HG03108 (cell line): ENCODE results near the gene PRKCH.

Source experiments
- ATAC-seq: cut with Tn5 transposase; IDR thresholded peaks from one replicate; pipeline ENCODE4 v1.9.1; 2021; ENCODE audit warnings: moderate library complexity; ENCODE audit not compliant: unreplicated experiment

The PRKCH gene

DNA sequence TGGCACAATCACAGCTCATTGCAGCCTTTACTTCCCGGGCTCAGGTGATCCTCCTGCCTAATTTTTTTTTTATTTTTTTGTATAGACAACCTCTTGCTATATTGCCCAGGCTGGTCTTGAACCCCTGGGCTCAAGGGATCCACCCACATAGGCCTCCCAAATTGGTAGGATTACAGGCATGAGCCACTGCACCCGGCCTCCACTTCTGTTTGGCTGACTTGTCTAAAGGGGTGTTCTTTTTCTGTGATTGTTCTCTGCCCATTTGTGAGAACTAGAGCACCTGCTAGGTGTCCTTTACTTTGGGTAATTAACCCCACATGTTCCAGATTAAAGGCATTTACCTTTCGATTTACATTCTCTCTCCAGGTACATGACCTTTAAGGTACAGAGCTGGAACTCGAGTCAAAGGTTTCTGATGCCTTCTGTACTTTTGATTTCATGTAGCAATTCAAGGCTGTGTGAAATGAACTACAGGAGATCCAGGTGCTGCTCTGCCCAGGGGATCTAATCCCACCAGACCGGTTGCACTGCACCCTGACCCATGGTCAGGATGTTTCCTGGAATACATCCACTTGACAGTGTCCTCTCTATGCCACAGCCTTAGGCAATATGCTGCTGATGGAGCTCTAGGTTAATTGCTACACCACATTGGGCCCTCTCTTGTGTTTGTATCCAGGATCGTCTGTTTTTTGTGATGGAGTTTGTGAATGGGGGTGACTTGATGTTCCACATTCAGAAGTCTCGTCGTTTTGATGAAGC, 163.6 kb downstream of the PRKCH start:
- ATAC-seq = no peak

DNA sequence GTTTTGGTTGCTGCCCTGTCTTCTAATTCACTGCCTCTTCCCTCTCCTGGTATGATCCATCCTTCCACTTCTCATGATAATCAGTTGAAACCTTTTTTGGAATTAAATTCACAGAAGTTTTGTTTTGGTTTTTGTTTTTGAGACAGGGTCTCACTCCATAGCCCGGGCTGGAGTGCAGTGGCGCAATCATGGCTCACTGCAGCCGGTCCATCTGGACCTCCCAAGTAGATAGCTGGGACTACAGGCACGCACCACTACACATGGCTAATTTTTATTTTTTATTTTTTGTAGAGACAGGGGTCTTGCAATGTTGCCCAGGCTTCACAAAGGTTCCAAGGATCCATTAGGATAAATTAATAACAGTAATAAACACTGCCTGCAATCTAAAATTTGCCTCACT, 164.3 kb downstream of the PRKCH start:
- ATAC-seq = no peak

DNA sequence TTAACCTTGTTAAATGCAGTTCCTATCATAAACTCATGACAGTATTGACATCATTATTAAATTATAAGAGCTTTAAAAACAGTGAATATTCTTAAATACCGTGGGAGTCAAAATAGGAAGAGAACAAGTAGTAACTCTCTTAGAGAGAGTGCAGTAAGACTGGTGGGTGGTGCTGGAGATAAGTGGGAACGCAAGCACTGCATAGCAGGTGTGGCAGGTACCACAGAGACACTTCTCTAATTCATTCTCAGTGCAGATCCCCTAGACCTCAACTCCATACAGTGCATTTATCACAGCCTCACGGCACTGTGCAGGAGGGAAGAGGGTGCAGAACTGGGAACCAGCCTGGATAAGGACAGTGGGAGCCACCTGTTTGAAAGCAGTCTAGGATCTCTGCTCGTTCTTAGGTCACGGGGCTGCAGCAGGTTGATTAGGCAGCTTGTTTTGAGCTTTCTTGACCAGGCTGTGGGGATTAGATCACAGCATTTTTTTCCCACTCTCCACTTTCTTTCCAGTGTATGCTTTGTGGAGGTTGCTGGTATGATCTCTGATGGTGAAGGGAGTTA, 165.6 kb downstream of the PRKCH start:
- no peak for ATAC-seq

DNA sequence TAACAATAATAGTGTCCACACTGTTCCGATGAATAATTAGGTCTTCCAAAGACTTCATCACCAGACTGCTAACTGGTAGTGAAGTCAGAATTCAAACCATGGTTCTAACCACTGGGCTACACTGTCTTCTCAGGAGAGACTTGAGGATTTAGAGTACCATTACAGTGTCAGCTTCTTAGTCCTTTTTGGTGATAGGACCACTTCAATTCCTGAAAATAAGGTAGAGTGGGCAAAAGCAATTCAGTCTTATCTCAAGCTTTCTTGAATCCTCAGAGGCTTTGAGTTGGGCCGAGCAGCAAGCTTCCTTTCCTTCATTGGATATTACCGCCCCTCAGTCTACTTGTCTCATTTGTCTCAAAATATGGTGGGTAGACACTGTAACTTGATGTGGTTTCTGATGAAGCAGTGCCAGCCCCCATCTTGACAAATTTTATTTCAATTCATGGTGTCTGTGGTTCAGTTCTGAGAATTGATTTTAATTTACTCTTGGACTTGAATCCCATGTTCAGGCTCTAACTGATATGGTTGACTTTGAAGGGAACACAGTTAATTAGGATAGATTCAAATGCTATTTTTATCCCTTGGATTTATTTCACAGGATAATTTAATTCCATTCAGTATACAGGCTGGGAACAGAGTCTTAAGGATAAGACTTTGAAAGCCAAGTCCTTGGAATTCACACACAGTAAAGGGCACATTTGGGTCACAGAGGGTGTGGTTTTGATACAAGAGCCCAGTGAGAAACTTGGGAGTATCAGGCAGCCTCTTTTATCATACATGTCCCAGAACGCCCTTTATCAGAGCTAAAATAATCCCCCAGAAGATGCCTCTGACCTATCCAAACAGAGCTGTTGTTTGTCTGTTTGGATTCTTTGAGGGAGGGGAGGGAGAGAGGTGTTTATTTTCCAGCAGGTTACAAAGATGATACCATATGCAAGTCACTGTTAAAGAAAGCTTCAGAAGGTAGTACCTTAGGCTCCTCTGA, 167.3 kb downstream of the PRKCH start:
- ATAC-seq = no peak

DNA sequence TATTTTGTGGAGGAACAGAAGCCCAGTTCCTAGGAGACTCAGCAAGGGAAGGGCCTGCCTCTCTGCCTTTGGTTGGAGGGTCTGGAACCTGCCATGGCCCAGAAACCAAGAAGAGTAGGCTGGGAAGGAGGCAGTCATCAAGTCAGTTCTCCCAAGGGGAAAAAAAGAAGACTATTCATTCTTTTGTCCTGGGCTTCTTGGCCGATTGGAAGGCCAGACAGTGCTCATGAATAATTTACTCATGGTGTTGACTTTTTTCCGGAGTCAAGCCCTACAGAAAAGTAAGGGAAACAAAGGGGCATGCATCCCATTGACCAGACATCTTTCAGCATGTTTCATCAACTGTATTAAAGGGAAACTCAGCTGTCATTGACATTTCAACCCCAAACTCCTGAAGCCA, 168.1 kb downstream of the PRKCH start:
- no peak for ATAC-seq

DNA sequence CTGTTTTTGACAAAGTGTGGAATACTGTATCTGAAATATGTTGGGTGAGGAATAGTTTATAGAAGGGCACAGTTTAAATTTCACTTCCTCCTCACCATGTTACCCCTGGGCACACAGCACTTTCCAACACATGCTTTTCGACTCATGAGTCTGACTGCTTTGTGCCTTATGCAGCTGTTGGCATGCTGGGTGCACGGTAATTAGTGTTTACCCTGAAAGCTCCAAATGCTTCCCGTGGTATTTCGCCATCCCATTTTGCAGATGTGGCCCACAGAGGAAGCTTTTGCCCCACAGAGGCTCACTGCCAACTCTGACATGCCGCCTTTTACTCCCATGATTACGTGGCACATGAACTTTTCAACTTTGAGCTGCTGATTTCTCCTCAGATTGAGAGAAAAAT, 168.6 kb downstream of the PRKCH start:
- ATAC-seq = no peak

DNA sequence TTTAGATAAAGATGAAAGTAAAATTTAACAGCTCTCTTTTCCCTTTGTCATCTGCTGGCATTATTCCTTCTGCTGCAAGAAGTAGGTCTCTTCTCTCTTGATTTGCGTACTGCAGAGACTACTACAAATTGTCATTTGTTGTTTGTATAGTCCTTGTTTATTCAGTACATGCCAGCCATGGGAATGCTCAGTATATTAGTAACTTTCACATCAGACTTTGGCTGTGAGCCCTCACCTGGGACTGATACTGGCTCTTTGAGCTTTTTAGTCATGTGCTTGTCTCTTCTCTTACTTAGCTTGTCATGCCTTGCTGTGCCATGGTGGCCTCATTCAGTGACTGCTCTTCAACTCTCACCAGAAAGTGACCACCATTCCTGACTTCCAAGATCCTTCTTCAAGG, 169.8 kb downstream of the PRKCH start:
- ATAC-seq = no peak

DNA sequence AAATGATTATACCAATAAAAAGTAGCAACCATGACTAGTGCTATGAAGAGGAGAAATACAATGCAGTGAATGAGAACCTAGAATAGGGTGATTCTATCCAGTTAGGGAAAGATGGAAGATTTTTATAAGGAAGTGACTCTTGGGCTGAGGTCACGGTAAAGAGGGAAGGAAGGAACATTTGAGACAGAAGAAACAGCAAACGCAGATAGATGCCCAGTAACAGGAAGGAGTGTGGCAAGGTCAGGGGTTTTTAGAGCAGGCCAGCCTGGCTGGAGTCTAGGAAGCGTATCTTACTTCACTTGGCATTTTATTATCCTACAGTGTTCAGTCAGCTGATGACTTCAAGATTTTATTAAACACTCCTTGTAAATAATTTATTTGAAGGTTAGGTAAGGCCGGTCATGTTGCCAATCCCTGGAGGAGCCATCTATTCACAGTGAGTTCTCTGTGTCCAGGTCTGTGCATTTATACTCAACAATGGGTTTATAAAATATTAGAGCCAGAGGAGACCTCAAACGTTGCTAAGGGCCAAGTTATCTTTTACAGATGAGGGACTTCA, 170.6 kb downstream of the PRKCH start:
- ATAC-seq = no peak

DNA sequence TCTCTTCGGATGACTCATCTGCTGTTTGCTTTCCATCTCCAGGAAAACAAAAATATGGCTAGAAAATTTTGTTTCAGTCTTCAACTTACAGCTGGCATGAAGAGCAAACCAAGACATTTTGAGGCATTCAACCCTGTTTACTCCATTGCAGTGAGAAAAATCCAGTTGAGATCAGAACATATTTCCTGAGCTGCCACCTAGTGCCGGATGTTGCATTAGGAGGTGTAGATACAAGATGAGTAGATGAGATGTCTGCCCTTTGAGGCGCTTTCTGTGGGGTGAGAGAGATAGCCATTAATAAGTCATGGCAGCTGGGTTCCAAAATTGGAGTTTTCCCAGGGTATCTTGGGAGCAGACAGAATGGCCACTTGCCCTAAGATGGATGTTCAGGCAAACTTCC, 171.1 kb downstream of the PRKCH start:
- ATAC-seq = no peak

DNA sequence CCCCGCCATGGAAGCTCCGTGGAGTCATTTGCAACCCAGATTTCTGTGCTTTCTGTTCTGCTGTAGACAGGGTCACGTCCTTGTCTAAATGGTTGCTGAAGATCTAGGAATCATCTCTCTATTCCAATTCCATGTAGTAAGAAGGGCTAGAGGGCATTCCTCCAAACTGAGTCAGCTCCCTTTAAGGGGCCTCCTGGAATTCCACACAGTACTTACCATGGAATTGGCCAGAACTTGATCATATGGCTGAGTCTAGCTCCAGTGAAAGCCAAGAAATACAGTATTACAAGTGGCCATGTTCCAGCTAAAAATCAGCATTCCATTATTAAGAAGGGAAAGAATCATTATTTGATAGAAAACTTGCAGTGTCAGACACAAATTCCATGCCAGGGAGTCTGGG, 171.9 kb downstream of the PRKCH start:
- ATAC-seq = no peak

DNA sequence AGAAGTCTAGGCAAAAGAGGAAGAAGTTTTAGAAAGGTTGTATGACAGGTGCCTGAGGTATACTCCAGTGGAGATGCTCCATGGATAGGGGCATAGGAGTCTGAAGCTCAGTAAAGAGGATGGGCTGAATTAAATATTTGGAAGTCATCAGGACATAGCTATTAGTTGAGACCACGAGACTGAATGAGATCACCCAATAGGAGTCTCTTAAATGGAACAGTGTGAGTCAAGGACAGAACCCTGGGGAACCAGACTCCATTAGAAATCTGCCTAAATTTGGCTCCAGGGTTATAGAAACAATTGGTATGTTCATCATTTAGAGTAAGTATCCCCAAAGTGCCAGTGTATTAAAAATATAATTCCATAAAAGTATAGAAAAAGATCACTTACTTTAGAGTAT, 172.6 kb downstream of the PRKCH start:
- no peak for ATAC-seq

DNA sequence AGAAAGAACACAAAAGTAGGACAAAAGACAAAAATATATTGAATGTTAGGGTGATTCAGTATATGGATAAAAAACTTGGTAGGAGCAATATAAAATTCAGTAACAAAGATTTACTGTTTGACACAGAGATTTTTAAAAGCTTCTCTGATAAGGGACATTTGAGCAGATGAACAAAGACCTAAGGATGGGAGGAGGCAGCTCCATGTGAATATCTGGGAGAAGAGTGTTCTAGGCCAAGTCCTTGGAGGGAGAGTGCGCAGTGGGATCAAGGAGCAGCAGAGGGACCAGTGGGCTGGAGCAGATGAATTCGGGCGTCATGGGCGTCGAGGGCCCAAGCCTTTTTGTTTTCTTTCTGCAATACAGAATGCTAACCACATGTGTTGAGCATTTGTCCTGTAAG, 174.4 kb downstream of the PRKCH start:
- no peak for ATAC-seq

DNA sequence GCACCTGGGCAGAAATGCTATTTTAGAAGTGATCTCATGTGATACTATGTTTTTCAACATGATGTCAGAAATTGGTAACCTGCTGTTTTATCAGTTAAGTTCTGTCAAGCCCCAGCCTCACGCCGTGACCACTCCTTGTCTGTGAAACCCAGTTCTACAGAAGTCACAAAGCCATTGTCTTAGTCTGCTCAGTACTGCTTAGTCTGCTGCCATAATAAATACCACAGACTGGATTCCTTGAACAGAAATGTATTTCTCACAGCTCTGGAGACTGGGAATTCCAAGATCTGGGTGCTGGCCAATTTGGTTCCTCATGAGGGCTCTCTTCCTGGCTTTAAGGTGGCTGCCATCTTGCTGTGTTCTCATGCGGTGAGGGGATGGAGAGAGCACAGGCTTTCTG, 176.9 kb downstream of the PRKCH start:
- no peak for ATAC-seq

DNA sequence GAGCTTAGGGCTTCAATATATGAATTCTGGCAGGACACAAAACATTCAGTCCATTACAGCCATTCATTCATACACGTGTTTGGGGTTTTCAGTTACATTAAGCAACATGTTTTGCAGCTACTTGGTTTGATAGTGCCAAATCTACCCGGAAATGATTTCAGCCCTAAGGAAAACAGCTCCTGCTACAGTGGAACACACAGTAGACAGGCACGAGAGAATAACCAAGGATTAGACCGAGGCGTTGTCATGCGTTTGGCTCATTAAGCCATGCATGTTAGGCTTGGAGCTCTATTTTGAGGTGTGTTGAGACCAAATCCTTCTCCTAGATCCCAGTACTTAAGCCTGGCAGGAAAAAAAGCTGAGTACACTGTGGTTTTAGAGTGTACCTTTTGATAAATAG, 177.4 kb downstream of the PRKCH start:
- no peak for ATAC-seq

DNA sequence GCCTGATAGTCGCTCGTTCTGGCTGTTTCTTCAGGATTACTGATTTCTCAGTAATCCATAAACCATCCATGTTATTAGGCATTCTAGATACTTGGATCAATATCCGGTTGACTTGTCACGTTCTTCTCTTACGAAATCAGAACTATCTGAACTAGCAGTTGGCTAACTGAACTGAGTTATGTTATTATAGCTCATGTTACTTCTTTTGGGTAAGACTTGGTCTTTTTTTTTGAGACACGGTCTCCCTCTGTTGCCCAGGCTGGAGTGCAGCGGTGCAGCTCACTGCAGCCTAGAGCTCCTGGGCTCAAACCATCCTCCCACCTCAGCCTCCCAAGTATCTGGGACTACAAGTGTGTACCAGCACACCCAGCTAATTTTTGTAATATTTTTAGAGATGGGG, 178.6 kb downstream of the PRKCH start:
- ATAC-seq = no peak

DNA sequence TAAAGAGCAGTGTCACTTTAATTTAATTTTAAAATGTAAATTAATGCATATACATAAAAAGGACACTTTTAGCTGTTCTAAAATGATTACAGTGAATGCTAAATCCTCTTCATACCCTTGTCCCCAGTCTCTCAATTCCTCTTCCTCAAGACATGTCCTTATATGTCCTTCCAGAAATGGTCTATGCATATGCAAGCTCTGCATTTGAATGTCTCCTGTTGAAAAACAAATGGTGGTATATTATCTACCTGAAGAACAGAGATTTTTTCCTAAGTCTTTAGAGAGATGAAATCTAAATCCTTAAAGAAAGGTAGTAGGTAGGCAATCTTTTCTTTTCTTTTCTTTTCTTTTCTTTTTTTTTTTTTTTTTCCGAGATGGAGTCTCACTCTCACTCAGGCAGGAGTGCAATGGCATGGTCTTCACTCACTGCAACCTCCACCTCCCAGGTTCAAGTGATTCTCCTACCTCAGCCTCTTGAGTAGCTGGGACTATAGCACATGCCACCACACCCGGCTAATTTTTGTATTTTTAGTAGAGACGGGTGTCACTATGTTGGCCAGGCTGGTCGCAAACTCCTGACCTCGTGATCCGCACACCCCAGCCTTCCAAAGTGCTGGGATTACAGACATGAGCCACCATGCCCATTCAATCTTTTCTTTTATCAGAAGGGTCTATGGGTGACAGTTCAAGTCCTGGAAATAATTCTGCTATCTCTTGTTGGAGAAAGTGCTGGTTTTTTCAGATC, 180.5 kb downstream of the PRKCH start:
- no peak for ATAC-seq

DNA sequence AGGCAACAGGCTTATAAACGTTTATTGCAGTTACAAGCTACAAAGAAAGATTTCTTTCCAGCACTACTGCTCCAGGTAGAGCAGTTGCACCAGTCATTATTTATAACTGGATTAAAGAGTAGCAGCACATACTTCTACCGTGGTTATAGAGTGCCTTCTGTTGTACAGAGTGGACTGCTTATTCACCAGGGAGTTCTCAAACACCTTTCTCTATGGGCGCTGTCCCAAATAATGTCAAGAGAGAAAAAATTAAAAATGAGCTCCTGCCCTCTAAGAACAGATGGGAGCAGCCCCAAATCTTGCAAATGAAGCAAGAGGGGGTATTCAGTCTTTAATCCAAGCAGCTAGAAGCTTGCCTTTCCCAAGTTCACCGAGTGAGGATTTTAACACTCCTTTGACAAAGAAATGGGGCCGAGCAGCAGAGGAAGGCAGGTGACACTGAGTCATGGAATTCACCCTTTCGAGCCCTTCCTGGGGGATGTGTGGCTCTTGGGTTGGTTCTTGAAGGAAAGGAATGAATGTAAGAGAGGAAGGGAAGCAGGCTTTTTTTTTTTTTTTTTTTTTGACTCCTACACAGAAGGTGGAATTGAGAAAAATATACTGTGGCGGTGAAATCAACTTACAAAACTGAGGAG, 181.2 kb downstream of the PRKCH start:
- ATAC-seq = no peak

DNA sequence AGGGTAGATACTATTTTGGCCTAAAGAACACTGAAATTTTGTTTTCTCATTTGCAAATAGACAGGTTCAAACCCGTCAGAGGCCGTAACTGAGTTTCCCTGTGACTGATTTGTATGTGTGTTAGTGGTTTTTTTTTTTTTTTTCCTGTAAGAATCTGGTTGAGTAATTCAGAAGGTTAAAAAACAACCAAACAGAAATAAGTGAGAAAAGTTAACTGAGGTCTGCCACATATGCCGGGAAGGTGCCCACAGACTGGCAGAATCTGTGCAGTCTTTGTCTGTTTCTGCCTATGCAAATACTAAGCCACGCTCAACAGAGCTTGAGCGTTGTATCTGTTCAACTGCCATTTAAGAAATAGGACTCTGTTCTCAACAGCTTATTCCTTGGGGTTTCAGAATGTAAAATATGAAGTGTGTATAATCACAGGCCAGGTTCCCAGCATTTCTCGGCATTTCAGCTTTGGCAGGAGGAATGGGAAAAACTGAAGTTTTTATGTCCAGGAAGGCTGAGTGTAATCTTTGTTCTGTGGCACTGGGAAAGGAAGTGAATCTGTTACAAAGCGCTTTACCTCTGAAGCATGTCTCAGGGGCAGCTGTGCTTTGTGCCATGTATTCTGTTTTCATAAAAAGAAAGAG, 181.9 kb downstream of the PRKCH start:
- peak; percentile 79 for ATAC-seq

DNA sequence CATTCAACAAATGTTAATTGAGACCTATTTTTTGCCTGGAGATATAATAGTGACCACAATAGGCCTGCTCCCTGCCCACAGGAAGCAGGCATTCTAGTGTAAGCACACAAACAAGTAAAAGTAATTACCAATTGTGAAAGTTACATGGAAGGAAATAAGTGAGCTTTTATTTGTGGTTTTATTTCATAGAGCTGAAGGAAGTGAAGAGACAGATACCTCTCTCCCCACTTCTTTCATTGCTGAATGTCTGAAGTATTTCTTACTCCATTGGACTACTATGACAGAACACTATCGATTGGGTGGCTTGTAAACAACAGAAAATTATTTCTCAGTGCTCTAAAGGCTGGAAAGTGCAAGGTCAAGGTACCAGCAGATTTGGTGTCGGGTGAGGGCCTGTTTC, 183.5 kb downstream of the PRKCH start:
- no peak for ATAC-seq
